C4-2B (cell line): ENCODE results near the gene DACT3.

Source experiments
- ZFX ChIP-seq: fragments of 450-650 bp; IDR thresholded peaks from 2 replicates; pipeline ENCODE4 v1.6.1; 2017
- TF ChIP-seq, protein P1 (sequence below): fragments of 450-650 bp; conservative IDR thresholded peaks from 2 replicates; pipeline ENCODE4 v1.5.1; 2017; ENCODE audit warnings: mild to moderate bottlenecking

- TF ChIP-seq, protein P1, sequence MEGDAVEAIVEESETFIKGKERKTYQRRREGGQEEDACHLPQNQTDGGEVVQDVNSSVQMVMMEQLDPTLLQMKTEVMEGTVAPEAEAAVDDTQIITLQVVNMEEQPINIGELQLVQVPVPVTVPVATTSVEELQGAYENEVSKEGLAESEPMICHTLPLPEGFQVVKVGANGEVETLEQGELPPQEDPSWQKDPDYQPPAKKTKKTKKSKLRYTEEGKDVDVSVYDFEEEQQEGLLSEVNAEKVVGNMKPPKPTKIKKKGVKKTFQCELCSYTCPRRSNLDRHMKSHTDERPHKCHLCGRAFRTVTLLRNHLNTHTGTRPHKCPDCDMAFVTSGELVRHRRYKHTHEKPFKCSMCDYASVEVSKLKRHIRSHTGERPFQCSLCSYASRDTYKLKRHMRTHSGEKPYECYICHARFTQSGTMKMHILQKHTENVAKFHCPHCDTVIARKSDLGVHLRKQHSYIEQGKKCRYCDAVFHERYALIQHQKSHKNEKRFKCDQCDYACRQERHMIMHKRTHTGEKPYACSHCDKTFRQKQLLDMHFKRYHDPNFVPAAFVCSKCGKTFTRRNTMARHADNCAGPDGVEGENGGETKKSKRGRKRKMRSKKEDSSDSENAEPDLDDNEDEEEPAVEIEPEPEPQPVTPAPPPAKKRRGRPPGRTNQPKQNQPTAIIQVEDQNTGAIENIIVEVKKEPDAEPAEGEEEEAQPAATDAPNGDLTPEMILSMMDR: no peak
- no peak for TF ChIP-seq ZFX
These were observed 26.6 kb upstream of the DACT3 start for GRCh38 chr19:46687438-46688145.
